Testis (tissue), 3 donors: ENCODE results near the gene MYO1H. TPM values are rescaled to one million over a fixed set of nuclear protein-coding genes. Genes with fewer than 3 reads are reported as not detected.
"Not testable (repeated sequence)": the region's sequence is repeated elsewhere in the genome, so short reads cannot be mapped to it uniquely, and the experiment has no call there.

ENCODE experiments used
- DNase-seq: peaks from one replicate; pipeline ENCODE4 v3.0.0-alpha.2; 2019
- H3K27ac ChIP-seq, 2 donors: fragments of 200-600 bp; sonication (generic); one replicate each; pipeline ENCODE4 v1.5.1; 2019
- H3K27me3 ChIP-seq: fragments of 200-600 bp; sonication (generic); one replicate; pipeline ENCODE4 v1.5.1; 2019
- H3K36me3 ChIP-seq: fragments of 200-600 bp; sonication (generic); one replicate; pipeline ENCODE4 v1.5.1; 2017; ENCODE audit warnings: low read depth; ENCODE audit errors: missing control alignments
- H3K4me1 ChIP-seq: fragments of 200-600 bp; sonication (generic); one replicate; pipeline ENCODE4 v1.5.1; 2019
- H3K4me3 ChIP-seq, 2 donors: fragments of 200-600 bp; sonication (generic); one replicate each; pipeline ENCODE4 v1.5.1; 2017 to 2019
- H3K9me3 ChIP-seq: fragments of 200-600 bp; sonication (generic); one replicate; pipeline ENCODE4 v1.5.1; 2017
- POLR2A ChIP-seq: fragments of 450-650 bp; IDR thresholded peaks from one replicate; pipeline ENCODE4 v1.6.1; 2017; ENCODE audit warnings: antibody characterized with exemption, mild to moderate bottlenecking, moderate library complexity
- WGBS, 2 donors: methylation state at CpG; one replicate each; pipeline ENCODE4 v1.1.5; 2018; 5-methylcytosine and 5-hydroxymethylcytosine counted together
- intact Hi-C: fragments of 100-400 bp; cut with DNase I; formaldehyde crosslinking; loops from one replicate; pipeline ENCODE4 v1.15.1; 2023; ENCODE audit warnings: low total_unique reads
- polyA plus RNA-seq: library from polyadenylated mRNA; stranded (reverse); fragments of 350-450 nt; fragmentation: Illumina TruSeq; extraction: RNeasy Lipid Tissue Mini Kit (QIAGEN cat#74804); gene quantifications from one replicate; pipeline ENCODE4 v1.2.3, GENCODE V29; 2014; ENCODE audit warnings: low read depth, low replicate concordance; ENCODE audit not compliant: insufficient read depth
- total RNA-seq, 2 donors: library from RNA; depleted of rRNA; stranded (reverse); fragments of >200 nt; gene quantifications; one replicate each; pipeline ENCODE4 v1.2.3, GENCODE V29; 2016
- TF ChIP-seq, protein P1 (sequence below), 3 experiments: fragments of 450-650 bp in 2 of 3; fragments of 200-600 bp in 1 of 3; sonication (generic) in 1 of 3; IDR thresholded peaks; one replicate each; pipeline ENCODE4 v1.5.1; 2016 to 2019; ENCODE audit warnings: antibody characterized with exemption in 3 of 3, mild to moderate bottlenecking in 2 of 3, moderate library complexity in 1 of 3

The MYO1H gene
- total and polyA plus RNA-seq, 3 donors from 2014 or later, result 1.7 to 3.7 (median 2.9) TPM

DNA sequence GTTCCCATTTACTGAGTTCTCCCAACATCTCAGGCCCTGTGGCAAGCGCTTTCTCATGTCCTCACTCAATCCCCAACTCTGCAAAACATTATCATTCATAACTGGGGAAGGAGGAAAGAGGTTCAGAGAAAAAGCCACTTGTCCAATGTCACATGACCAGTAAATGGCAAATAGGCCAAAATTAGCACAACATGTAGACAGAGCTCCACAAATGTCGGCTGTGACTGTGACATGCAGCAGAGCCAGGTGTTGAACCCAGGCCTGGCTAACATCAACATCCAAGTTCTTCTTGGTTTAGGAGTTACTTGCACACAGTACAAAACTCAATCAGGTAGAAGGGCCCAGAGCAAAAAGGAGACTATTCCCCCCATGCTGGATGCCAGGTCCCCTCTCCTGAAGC, 118.6 kb downstream of the MYO1H start:
- WGBS, 2 donors, result 79 to 89% methylated on average over 2 of the region's 2 CpGs
- TF ChIP-seq POLR2A, result no peak
- TF ChIP-seq, protein P1, sequence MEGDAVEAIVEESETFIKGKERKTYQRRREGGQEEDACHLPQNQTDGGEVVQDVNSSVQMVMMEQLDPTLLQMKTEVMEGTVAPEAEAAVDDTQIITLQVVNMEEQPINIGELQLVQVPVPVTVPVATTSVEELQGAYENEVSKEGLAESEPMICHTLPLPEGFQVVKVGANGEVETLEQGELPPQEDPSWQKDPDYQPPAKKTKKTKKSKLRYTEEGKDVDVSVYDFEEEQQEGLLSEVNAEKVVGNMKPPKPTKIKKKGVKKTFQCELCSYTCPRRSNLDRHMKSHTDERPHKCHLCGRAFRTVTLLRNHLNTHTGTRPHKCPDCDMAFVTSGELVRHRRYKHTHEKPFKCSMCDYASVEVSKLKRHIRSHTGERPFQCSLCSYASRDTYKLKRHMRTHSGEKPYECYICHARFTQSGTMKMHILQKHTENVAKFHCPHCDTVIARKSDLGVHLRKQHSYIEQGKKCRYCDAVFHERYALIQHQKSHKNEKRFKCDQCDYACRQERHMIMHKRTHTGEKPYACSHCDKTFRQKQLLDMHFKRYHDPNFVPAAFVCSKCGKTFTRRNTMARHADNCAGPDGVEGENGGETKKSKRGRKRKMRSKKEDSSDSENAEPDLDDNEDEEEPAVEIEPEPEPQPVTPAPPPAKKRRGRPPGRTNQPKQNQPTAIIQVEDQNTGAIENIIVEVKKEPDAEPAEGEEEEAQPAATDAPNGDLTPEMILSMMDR (IDR thresholded peaks at IDR 0.05), result no peak
- no peaks in the 10 kb centered on the region for H3K27me3 ChIP-seq
- no peaks in the 10 kb centered on the region for H3K36me3 ChIP-seq
- H3K4me3 ChIP-seq, result no peak overlapping the region
- H3K27ac ChIP-seq, result no peak overlapping the region
- DNase-seq, result no peak
- intact Hi-C loops, result no loop called here
- H3K4me1 ChIP-seq, result peaks cover 56% of the 10 kb centered on the region
- H3K9me3 ChIP-seq, result no peaks in the 10 kb centered on the region

DNA sequence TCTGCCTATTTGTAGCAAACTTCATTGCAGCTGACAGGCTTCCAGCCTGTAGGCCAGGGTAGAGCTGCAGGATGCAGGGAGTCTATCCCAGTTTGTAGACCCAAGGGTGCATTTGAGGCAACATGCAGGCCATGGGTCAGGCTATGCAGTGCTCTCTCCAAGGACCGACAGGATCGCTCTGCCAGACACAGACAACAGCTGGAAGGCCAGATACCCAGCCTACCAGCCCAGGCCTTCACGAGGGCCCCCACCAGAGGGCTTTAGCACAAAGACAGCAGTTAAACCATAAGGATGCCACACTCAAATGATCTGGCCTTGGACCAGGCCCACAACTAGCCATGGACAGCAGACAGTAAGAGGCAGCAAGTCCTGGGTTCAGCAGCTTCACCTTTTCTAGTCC, 119.1 kb downstream of the MYO1H start:
- Histone ChIP-seq H3K4me3 (no peak overlapping the region), H3K36me3 (no peaks in the 10 kb centered on the region), H3K27me3 (no peaks in the 10 kb centered on the region), H3K9me3 (no peaks in the 10 kb centered on the region), H3K27ac (no peak overlapping the region), H3K4me1 (peaks cover 51% of the 10 kb centered on the region)
- no peak for DNase-seq
- TF ChIP-seq, protein P1 (IDR thresholded peaks at IDR 0.05), result no peak
- TF ChIP-seq POLR2A, result no peak
- 64% methylated on average over 3 of the region's 3 CpGs; no CpG with 5 or more reads in 1 of the 2 donors for WGBS, 2 donors
- intact Hi-C loops, result no loop called here

DNA sequence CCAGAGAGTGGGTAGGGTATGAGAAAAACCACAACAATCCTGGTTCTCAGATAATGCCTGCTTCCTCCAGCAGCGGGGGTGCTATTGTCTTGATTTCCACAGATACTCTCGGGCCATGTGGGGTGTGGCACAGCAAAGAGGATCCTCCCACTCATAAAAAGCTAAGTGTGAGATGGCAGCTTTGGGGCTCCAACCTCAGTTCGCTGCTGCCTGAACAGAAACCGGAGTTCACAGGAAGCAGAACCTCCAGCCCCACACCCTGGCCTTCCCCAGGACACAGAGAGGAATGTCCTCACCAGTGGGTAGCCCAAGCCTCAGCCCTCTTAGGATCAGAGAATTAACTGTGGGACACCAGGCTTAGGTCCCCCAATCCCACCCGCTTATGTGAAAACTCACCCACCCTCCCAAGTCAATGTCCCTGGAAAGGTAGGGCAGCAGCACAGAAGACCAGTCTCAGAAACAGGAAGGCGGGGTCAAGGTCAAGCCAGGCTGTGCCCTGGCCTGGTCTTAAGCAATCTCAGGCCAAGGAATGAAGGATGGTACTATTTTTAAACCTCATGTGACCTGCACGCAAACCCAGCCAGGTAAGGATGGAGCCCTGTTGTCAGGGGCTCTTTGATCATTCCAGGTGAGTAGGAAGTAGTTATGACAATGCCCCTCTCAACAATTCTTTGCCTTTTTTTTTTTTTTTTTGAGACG, 120.4 kb downstream of the MYO1H start:
- peaks cover 38% of the 10 kb centered on the region for H3K4me1 ChIP-seq
- H3K4me3 ChIP-seq, result no peak overlapping the region
- no peak overlapping the region for H3K27ac ChIP-seq
- intact Hi-C loops, result no loop called here
- DNase-seq, result no peak
- no peaks in the 10 kb centered on the region for H3K9me3 ChIP-seq
- H3K27me3 ChIP-seq, result no peaks in the 10 kb centered on the region
- WGBS, 2 donors, result 81 to 85% methylated on average over 4 to 8 of the region's 8 CpGs
- H3K36me3 ChIP-seq, result no peaks in the 10 kb centered on the region
- TF ChIP-seq, protein P1 (IDR thresholded peaks at IDR 0.05), result no peak
- TF ChIP-seq POLR2A, result no peak

DNA sequence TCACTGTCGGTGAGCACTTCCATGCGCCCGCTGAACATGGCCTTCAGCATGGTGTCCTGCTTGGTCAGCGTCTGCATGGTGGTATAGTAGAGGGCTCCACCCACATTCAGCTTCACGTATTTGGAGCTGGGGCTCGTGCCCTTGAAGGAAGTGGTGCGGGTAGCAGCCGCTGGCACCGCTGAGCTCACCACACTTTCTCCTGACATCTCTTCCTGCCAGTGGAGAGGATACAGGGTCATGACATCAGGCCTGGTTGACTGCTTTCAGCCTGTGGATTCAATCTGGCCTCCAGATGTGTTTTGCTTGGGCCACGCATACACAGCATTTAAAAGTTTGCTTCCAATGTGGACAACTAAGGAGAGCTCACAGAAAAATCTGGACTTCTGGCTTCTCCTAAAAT, 121.8 kb downstream of the MYO1H start:
- peaks cover 24% of the 10 kb centered on the region for H3K4me1 ChIP-seq
- no peak overlapping the region for H3K27ac ChIP-seq
- H3K27me3 ChIP-seq, result no peaks in the 10 kb centered on the region
- H3K4me3 ChIP-seq, result no peak overlapping the region
- intact Hi-C loops, result no loop called here
- WGBS, 2 donors, result 95 to 97% methylated on average over 8 to 10 of the region's 10 CpGs
- H3K36me3 ChIP-seq, result no peaks in the 10 kb centered on the region
- no peak for DNase-seq
- H3K9me3 ChIP-seq, result no peaks in the 10 kb centered on the region
- no peak for TF ChIP-seq POLR2A
- TF ChIP-seq, protein P1 (IDR thresholded peaks at IDR 0.05), result no peak

DNA sequence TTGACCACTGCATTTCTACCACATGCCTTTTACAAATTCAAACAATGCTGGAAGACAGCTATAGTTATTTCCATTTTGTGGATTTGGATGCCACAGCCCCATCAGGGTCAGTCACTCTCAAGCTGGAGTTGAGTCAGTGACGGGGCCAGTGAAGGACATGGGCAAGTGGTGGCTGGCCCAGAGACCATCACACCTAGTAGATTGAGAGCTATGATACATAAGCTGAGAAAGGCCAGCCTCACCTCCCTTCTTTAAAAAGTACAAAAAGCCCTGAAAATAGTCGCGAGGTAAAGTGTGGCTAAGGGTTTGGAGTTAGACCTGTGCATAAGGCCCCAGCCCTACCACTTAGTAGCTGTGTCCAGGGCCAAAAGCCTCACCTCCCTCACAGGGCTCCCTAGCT, 125.3 kb downstream of the MYO1H start:
- H3K27me3 ChIP-seq, result no peaks in the 10 kb centered on the region
- no peak for DNase-seq
- H3K9me3 ChIP-seq, result no peaks in the 10 kb centered on the region
- 85 to 86% methylated on average over 3 of the region's 3 CpGs for WGBS, 2 donors
- H3K27ac ChIP-seq, result no peak overlapping the region
- intact Hi-C loops, result no loop called here
- TF ChIP-seq, protein P1 (IDR thresholded peaks at IDR 0.05), result no peak
- TF ChIP-seq POLR2A, result no peak
- no peak overlapping the region for H3K4me3 ChIP-seq
- no peaks in the 10 kb centered on the region for H3K36me3 ChIP-seq
- H3K4me1 ChIP-seq, result peaks cover 11% of the 10 kb centered on the region

DNA sequence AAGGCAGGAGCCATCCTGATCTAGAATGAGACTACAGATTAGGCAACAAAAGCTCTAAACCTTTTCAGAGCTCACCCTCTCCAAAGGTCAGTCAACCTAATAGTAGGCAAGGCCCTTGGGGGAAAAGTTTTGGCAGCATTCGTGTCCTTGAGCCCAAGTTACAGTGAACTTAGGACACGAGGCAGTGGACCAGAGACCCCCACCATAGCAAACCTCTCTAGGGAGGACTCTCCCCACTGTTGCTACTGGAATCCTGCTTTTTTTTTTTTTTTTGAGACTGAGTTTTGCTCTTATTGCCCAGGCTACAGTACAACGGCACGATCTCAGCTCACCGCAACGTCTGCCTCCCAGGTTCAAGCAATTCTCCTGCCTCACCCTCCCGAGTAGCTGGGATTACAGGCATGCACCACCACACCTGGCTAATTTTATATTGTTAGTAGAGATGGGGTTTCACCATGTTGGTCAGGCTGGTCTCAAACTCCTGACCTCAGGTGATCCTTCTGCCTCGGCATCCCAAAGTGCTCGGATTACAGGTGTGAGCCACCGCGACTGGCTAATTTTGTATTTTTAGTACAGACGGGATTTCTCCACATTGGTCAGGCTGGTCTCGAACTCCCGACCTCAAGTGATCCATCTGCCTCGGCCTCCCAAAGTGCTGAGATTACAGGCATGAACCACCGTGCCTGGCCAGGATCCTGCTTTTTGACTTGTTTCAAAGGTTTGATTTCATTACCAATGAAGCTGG, 126.0 kb downstream of the MYO1H start:
- intact Hi-C loops, H3K4me3 ChIP-seq, DNase-seq, H3K36me3 ChIP-seq, H3K27me3 ChIP-seq, H3K9me3 ChIP-seq, H3K27ac ChIP-seq: not testable (repeated sequence)
- peaks cover 12% of the 10 kb centered on the region for H3K4me1 ChIP-seq
- 83 to 87% methylated on average over 15 to 16 of the region's 16 CpGs for WGBS, 2 donors
